Fibroblast of mammary gland (primary cell): ENCODE data around the gene TBC1D14.

Experiments used
- DNase-seq: peaks from one replicate; pipeline ENCODE4 v3.0.0-alpha.2; 2010; ENCODE audit warnings: low read depth
- H3K4me3 ChIP-seq: 2 replicates; pipeline ENCODE4 v1.5.1; 2011; ENCODE audit warnings: low read depth, mild to moderate bottlenecking, low read length, moderate library complexity; ENCODE audit not compliant: control insufficient read depth
- CTCF ChIP-seq: conservative IDR thresholded peaks from 2 replicates; pipeline ENCODE4 v1.5.1; 2011; ENCODE audit warnings: low read depth, low read length, inconsistent platforms; ENCODE audit not compliant: control insufficient read depth, insufficient read depth

The TBC1D14 gene

GRCh38 chr4:6924361-6924779 is 14.7 kb downstream of the TBC1D14 start:
- TF ChIP-seq CTCF: no peak
- no peak overlapping the region for H3K4me3 ChIP-seq
- no peak for DNase-seq

- no peak for TF ChIP-seq CTCF
- DNase-seq: no peak
- H3K4me3 ChIP-seq: no peak overlapping the region
Observed at GRCh38 chr4:6925357-6925836, 15.8 kb downstream of the TBC1D14 start.

DNA sequence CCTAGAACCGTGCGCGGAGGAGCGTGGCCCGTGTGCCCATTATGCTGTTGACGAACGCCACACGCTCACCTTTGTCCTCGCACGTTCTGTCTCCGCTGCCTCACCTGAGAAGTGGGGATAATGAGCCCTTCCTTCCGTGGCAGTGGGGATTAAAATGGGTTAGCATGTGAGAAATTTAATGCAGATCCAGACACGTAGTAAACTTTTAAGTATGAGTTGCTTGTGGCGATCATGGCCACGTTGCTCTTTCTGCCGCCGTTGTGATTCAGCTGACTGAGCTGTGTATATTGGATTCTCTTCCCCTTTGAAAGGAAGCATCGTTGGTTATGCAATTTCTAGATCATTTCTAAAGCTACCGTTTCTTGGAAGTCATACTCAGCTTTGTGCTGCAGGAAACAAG is 16.5 kb downstream of the TBC1D14 start:
- TF ChIP-seq CTCF: no peak
- no peak for DNase-seq
- H3K4me3 ChIP-seq: no peak overlapping the region

GRCh38 chr4:6926681-6927478 is 17.3 kb downstream of the TBC1D14 start:
- no peak overlapping the region for H3K4me3 ChIP-seq
- no peak for TF ChIP-seq CTCF
- DNase-seq: peak; percentile 33

DNA sequence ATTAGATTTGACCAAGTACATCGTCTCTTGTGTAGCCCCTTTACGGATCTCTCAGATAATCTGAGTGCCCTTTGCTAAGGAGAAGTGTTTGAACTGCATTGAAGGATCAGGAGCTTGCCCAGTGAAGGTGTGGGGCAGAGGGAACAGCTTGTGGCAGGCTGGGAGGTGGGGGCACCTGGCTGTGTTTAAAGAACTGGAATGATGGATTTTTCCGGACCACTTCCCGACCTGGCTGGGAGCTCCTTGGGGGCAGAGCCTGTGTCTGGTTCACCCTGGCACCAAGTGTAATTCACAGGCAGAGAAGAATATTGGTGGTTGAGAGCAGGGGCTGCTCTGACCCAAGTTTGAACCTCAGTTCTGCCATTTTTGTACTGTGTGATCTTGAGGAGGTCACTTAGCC is 18.5 kb downstream of the TBC1D14 start:
- DNase-seq: no peak
- no peak for TF ChIP-seq CTCF
- no peak overlapping the region for H3K4me3 ChIP-seq

DNA sequence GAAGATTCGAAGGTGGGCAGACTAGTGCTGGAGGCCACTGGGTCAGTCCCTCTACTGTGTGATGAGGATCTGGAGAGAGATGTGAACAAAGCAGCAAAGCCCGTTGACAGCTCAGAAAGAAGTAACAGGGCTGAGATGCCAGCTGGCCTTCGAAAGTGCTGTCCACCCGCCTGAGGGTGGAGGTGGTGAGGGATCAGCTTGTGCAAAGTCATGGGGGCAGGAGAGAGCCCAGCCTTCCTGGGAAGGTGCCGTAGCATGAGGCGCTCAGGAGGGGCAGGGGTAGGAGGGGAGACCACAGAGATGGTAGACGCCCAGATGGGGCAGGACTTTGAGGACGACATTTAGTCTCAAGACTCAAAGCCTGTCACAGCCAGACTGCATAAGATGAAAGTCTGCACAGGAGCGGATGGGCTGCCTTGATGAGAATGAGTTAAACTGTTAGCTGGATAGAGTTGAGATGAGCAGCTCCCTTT is 19.7 kb downstream of the TBC1D14 start:
- no peak for TF ChIP-seq CTCF
- DNase-seq: no peak
- no peak overlapping the region for H3K4me3 ChIP-seq
